CD4-positive, alpha-beta T cell treated with Interleukin-6 for 4 hours (primary cell): ENCODE results near the gene BPIFB4.
"Not testable (repeated sequence)": the region's sequence is repeated elsewhere in the genome, so short reads cannot be mapped to it uniquely, and the experiment has no call there.

Source experiments
- DNase-seq: peaks from one replicate; pipeline ENCODE4 v3.0.0-alpha.2; 2020; ENCODE audit warnings: mixed read lengths

The BPIFB4 gene

DNA sequence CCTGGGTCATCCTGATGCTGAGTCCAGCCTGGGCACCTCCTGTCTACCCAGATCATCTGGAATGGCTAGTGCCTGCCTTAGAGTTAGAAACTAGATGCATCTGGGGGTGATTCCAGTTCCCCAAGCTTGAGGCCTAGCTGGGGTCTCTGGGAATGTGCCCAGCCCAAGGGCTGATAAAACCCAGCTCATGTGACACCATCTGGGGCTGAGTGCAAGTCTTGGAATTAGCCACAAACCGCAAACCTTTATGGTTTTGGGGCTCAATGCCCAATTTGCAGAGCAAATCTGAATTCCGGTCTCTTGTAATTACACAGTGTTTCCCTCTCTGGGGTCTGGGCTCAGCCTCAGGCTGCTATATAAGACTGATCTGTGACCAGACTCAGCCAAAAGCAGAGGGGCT, at the start of gene BPIFB4:
BPIFB4 (plus strand) TSS at position 385 of the 400 bp plus-strand sequence. CDS start 1,884 bp downstream, outside the sequence.
- no peak for DNase-seq

DNA sequence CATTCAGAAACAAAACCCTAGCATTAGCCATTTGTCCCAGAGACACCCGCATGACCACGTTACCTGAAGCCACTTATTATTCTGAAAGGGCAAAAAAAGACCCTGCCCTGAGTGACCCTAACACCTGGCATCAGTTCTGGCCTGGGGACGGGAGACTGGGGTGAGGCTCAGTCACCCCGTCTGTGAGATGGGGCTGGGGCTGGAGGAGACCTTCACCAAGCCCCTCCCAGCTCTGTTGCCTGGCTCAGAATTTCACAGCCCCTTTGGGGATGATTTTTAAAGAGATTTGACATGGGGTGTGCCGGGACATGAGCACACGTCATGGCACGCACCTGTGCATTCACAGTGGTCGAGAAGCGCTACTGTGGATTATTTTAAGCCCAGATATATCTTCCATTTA, 49.4 kb upstream of the BPIFB4 start:
- no peak for DNase-seq

DNA sequence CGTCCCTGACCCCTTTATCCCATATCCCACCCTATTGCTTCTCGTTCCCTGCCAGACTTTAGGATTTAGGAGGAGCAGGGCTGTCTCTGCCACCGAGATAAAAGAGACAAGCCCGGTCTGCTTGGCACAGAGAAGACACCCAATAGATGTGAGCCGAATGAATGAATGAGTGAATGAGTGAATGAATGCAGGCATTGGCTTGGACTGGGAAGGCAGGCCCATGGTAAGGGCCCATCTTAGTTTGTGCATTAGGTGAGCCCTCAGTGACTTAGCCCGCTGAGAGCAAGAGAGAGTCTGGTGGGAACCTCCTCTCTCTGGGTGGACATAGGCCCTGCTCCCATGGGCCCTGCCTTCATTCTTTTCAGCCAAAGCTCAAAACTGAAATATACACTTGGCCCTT, 48.9 kb upstream of the BPIFB4 start:
- DNase-seq: no peak

DNA sequence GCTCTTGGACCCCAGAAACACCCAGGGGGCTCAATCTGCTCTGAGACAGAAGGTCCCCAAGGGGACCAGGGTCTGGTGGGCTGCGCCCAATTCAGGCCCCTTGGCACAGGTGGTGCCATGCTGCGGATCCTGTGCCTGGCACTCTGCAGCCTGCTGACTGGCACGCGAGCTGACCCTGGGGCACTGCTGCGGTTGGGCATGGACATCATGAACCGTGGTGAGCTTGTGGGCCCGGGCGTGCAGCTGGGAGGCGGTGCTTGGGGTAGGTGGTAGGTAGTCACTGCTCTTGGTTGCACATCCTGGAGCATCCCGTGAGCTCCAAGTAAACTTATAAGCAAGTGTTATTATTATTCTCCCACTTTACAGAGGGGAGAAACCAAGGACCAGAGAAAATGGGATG, 47.9 kb upstream of the BPIFB4 start, which contains the start of gene BPIFB6:
BPIFB6 (plus strand) TSS at position 118 of the 400 bp plus-strand sequence; CDS start at position 118, 0 bp downstream.
- no peak for DNase-seq

DNA sequence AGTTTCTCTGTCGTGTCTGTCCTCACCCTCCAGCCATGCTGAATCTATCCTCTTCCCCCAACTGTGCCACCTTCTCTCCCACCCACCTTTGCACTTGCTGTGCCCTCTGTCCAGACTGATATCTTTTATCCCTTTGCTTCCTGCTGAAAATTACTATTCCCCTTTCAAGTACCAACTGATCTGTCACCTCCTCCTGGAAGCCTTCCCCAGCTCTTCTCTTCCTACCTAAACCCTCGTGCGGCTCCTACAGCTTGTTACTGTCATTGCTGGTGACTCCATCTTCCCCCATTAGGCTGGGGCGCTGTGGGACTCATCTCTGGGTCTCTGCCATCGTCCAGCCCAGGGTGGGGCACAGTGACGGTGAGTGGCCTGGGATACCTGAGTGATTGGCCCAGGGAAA, 46.9 kb upstream of the BPIFB4 start:
- DNase-seq: no peak

DNA sequence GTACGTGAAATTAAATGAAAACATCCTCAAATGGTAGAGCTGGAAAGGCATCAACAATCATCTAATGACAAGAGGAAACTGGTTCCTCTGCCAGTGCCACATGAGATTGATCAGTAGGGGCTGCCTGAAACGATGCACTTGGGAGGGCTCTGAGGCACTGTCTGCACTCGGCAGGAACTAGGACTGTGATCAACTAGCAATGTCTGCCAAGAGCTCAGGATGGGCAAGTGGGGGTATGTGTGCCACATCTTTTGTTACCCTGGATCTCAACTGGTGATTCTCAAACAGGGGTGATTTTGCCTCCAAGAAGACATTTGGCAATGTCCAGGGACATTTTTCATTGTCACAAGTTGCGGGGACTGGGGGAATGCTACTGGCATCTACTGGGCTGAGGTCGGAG, 46.1 kb upstream of the BPIFB4 start:
- no peak for DNase-seq

DNA sequence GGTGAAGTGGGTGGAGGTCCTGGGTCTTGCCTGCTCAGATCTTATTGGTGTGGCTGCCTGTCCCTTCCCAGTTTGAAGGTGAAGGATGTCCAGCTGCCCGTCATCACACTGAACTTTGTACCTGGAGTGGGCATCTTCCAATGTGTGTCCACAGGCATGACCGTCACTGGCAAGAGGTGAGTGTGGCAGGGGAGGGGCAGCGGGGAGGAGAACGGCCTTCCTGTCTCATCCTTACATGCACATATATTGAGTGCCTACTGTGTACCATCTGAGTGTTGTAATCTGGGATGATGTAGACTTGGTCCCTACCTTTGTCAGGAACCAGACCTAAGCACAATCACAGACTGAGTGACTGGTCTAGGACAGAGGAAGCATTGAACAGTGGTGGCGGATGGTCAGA, 45.3 kb upstream of the BPIFB4 start:
- DNase-seq: no peak

DNA sequence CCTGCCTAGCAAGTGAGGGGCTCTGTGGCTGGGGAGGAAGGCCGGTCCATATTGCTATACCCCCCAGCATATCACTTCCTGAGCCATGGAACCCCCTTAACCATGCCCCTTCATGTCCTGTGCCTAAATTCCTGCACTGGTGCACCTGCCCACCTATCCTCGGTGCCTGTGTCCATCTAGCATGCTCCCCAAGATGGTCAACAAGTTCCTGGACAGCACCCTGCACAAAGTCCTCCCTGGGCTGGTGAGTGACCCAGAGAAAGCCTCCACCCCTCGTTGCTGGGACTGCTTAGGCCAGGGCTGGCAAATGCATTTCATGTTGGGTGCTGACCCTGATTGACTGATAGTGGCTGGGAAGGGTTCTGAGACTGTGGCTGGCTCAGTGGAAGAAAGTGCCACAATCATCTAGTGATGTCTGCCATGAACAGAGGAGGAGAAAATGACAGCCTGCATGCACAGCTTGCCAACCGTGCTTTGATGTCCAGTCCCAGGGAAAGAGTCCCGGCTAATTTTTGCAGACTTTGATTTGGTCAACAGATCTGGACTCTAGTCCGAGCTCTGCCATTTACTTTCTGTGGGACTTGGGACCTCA, 44.4 kb upstream of the BPIFB4 start:
- no peak for DNase-seq

DNA sequence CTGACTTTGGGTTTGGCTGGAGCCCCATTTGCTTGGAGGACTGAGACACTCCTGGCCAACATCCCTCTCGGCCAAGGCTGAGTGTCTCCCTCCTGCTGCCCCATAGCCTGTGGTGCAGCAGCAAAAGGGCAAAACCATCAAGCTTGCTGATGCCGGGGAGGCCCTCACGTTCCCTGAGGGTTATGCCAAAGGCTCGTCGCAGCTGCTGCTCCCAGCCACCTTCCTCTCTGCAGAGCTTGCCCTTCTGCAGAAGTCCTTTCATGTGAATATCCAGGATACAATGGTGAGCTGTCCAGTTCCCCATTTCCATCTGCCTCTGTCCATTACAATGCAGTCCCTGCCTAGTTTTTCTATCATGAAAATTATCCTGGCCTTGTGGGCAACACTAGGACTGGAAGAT, 42.0 kb upstream of the BPIFB4 start:
- no peak for DNase-seq

DNA sequence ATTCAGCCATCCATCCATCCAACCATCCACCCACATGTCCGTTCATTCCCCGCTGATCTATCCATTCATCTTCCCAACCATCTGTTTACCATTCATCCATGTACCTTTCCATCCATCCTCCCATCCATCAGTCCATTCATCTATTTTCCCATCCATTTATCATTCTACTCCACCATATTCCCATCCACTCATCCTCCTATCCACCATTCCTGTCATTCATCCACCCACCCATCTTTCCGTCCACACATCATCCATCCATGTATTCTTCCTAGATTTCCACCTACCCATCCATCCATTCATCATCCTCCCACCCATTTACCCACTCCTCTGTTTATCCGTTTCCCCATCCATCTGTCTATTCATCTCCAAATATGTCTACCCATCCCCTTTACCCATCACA, 41.2 kb upstream of the BPIFB4 start:
- DNase-seq: no peak

DNA sequence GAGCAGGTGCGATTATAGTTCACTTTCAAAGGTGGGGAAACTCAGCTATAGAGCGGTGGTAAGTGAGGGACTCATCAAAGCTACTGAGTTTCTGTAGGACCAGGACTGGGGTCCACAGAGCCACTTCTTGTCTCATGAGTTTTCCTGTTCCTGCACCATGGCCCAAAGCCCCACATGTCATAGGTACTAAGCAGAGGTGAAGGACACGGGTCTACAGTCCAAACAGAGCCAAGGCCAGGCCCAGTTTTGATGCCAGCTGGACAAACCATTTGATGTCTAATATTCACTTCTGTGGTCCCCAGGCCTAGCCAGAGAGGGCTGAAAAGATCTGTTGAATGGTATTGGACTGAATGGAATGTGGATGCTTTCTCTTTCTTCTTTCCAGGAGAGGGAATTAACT, 37.0 kb upstream of the BPIFB4 start:
- no peak for DNase-seq

DNA sequence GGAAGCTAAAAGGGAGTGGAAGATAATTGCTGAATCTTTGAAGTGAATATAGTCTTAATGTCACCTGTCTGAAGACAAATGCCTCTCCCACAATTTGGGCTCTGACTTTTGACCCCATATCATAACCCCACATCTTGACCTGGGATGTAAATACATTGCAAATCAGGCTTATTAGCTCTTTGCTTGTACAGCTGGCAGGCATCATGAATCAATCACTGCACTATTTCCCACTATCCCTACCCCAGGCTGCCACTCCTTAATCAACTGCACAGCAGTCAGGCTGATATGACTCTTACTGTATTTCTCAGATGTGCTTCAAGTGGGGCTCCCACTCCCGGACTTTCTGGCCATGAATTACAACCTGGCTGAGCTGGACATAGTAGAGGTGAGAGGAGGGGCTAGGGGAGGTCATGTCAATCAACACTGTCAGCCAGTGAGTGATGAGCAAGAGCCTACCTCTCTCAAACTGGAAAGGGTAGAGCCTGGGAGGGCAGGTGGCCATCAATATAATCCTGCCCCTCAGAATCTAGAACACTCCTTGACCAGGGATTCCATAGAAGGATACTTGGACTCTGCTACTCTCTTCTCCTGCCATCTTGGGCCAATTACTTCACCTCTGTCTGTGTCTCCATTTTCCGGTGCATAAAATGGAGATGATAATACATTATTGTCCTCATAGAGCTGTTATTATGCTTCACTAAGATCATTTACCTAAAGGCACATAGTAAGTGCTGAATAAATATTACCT, 36.3 kb upstream of the BPIFB4 start:
- DNase-seq: no peak

DNA sequence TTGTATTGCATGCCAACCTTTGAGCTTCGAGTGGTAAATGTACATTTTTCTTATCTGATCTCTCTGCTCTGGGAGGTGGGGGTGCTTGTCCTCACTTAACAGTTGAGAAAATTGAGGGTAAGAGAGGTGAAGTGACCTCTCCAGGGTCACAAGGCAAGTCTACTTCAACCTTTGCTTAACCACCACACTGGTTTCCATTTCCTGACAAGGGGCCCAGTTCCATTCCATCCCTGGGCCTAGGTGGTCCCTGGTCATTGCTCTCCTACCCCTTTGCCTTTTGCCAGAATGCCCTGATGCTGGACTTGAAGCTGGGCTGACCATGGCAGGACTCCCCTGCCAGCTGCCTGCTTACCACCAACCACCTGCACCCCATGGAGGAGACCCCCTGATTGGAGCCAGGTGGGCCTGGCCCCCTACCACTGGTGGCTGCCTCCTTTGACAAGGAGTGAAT, 35.7 kb upstream of the BPIFB4 start:
- DNase-seq: no peak

DNA sequence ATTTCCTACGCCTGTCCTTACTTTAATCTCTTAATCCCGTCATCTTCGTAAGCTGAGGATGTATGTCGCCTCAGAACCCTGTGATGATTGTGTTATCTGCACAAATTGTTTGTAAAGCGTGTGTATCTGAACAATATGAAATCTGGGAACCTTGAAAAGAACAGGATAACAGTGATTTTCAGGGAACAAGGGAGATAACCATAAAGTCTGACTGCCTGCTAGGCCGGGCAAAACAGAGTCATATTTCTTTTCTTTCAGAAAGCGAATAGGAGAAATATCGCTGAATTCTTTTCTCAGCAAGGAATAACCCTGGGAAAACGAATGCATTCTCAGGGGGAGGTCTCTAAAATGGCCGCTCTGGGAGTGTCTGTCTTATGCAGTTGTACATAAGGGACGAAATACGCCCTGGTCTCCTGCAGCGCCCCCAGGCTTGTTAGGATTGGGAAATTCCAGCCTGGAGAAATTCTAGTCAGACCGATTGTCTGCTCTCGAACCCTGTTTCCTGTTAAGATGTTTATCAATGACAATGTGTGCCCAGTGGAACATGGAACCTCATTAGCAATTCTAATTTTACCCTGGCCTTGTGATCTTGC, 34.2 kb upstream of the BPIFB4 start:
- not testable (repeated sequence) for DNase-seq

DNA sequence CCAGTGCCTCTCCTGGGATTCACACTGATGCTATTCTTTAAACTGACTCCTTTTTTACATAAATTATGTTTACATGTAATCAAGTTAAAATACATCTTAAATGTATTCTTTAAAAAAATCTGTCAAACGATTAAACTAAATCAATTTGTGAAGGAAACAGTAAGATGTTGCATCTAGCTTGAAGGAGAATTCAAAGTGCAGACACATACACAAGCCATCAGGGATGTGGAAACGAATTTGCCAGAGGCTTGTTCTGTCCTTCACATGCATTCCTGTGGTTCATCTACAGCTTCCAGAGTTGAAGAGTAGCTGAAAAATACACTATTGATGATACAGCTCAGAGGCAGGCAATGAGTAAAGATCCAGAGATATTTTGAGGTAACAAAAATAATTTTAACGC, 33.0 kb upstream of the BPIFB4 start:
- no peak for DNase-seq

DNA sequence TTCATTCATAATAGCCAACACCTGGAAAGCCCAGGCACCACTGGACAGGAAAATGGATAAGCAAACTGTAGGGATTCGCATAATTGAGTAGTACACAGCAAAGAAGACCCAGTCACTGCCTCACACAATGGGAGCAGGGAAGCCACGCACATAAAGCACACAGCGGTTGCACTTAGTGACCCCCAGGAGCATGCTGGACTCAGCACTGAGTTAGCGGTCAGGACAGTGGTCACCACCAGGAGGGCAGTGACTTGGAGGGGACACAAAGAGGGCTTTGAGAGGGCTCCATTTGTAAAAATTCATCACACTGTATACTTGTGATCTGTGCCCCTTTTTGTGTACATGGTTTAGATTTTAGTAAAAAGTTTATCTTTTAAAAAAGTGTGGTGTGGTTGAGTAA, 28.1 kb upstream of the BPIFB4 start:
- no peak for DNase-seq

DNA sequence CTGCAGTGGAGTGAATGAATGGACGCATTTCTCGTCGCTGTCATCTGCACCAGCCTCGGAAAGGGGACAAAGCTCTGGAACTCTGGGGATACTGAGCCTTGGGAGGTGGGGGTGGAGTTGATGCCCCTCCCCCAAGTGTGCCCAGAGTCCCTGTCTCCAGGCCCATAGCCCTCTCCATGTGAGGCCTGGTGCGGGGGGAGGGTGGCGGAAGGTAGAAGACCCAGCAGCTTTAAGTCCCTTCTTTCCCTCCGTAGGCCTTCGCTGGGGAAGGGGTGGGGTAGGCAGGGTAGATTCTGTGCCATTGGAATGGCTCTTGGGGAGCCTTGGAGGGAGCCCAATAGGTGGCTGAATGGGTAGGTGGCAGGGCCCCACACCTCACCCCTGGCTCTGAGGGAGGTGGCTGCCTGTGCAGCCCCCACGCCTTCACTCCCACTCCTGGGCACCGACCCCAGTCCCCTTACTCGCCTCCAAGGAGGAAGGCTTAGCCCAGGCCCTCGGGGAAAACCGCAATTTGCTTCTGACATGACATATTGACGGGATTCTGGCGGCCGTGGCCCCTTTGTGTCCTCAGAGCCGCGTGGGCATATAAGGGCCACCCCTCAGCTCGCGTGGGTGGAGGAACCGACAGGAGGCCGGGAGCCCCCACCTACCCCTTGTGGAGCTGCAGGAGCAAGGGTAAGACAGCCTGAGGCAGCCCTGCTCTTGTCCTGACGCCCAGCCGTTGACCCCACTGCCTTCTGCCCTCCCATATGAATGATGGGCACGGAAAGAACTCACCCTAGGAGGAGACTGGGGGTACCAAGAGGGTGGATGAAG, 25.9 kb upstream of the BPIFB4 start, which contains the start of gene BPIFB3:
BPIFB3 (plus strand) TSS at position 613 of the 816 bp plus-strand sequence. CDS start 1,533 bp downstream, outside the sequence.
- no peak for DNase-seq

DNA sequence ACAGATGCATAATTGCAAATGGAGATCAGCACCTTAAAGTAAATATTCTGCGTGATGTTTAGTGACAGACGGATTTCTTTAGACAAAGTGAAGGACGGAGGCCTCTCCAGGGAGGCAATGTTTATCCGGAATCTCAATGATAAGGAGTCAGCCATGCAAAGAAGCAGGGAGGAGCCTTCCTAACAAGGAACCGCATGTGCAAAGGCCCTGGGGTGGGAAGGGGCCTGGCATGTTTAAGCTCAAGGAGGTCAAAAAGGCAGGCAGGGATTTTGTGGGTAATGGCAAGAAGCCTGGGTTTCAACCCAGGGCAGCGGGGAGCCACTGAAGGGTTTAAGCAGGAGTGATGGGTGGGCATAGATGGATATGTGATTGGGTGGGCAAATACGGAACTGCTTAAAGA, 25.1 kb upstream of the BPIFB4 start:
- no peak for DNase-seq

DNA sequence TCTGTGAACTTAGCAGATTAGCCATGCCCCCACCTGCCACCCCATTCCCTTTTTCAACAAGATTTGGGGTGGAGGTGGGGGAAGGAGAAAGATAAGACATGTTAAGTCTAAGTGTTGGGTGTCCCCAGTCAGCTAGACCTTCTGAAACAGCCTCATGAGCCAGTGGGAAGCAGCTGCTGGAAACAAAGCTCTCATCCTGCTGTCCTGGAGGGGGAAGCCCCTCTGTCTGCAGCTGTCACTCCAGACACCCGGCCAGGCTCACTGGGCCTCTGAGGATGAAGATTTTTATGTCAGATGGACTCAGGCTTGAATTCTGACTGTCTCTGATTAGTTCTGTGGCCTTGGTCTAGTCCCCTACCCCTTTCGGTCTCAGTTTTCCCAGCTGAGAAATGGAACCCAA, 24.7 kb upstream of the BPIFB4 start:
- DNase-seq: no peak

DNA sequence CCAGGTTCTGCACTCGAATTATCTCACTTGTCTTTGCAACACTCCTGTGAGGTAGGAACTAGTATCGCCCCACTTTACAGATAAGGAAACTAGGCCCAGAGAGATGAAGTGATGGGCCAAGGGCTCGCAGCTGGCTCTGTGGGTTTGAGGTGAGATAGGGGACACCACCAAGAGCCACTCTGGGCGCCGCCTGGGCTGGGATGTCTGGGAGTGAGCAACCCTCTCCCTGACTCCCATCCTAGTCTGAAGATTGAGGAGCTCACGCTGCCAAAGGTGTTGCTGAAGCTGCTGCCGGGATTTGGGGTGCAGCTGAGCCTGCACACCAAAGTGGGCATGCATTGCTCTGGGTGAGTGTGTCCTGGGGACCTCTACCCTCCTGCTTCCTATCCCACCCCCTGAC, 20.3 kb upstream of the BPIFB4 start:
- no peak for DNase-seq

DNA sequence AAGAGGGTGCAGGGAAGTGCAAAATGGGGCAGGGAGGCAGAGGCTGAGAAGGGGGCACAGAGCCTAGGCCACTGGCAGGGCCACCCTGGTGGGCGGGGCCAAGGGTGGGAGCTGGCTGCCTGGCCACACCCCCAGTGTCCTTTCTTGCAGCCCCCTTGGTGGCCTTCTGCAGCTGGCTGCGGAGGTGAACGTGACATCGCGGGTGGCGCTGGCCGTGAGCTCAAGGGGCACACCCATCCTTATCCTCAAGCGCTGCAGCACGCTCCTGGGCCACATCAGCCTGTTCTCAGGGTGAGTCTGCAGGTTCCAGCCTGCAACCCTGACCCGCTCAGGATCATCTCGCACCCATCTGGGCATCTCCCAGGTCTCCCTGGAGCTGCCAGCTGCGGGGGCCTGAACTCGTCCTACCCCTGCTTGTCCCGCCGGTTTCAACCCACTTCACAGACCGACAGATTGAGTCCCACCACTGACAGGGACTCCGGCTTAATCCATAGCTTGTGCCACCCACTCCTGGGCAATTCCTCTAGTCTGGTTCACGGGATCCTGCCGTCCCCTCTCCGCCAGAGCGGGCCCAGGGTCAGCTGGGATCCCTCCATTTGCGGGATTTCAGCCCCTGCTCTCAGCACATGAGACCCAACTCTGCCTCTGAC, 19.6 kb upstream of the BPIFB4 start:
- DNase-seq: no peak

DNA sequence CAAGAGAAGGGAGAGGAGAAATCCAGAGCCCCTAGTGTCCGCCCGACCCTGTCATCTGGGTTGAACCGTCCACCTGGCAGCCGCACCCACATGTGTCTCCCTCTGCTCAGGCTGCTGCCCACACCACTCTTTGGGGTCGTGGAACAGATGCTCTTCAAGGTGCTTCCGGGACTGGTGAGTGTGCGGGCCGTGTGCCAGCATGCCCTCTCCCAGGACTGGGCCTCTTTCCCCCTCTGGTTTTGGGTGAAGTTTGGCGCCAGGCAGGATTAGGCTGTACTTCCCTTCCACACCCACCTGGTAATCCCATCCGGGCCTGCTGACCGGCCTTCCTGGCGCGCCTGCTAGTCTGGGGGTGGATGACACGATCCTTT, 17.8 kb upstream of the BPIFB4 start:
- no peak for DNase-seq
